Osteoblast (primary cell): Measurements from ENCODE around the gene R3HDM4. TPM values are rescaled to one million over a fixed set of nuclear protein-coding genes. Genes with fewer than 3 reads are reported as not detected.

Source experiments
- DNase-seq: peaks from one replicate; pipeline ENCODE4 v3.0.0; 2011; ENCODE audit warnings: low spot score, mixed read lengths; ENCODE audit not compliant: insufficient read length; ENCODE audit errors: missing footprints
- H2AFZ ChIP-seq: 2 replicates; pipeline ENCODE4 v1.6.0; 2011; ENCODE audit warnings: mild to moderate bottlenecking, low read length
- H3K27ac ChIP-seq: 2 replicates; pipeline ENCODE4 v1.5.1; 2011; ENCODE audit warnings: mild to moderate bottlenecking, low read depth, low read length, moderate library complexity
- H3K27me3 ChIP-seq: 2 replicates; pipeline ENCODE4 v1.6.0; 2012; ENCODE audit warnings: mild to moderate bottlenecking, control low read depth, inconsistent platforms, low read length, moderate library complexity; ENCODE audit not compliant: insufficient read depth
- H3K36me3 ChIP-seq: 2 replicates; pipeline ENCODE4 v1.5.1; 2011; ENCODE audit warnings: mild to moderate bottlenecking, low read length, control low read depth, moderate library complexity; ENCODE audit not compliant: insufficient read depth
- H3K4me1 ChIP-seq: 2 replicates; pipeline ENCODE4 v1.5.1; 2011; ENCODE audit warnings: mild to moderate bottlenecking, low read length, control low read depth, moderate library complexity; ENCODE audit not compliant: insufficient read depth
- H3K4me2 ChIP-seq: 2 replicates; pipeline ENCODE4 v1.6.0; 2011; ENCODE audit warnings: mild to moderate bottlenecking, low read length; ENCODE audit not compliant: insufficient read depth
- H3K4me3 ChIP-seq: fragments of 200-600 bp; sonication (generic); 3 replicates; pipeline ENCODE4 v1.5.1; 2012; ENCODE audit warnings: mild to moderate bottlenecking, low read length, inconsistent platforms; ENCODE audit not compliant: insufficient read depth
- H3K79me2 ChIP-seq: 2 replicates; pipeline ENCODE4 v1.6.0; 2012; ENCODE audit warnings: mild to moderate bottlenecking, low read length, control low read depth, inconsistent platforms; ENCODE audit not compliant: insufficient read depth
- H3K9me3 ChIP-seq: 2 replicates; pipeline ENCODE4 v1.5.1; 2011; ENCODE audit warnings: low read depth, low read length, control low read depth
- H4K20me1 ChIP-seq: 2 replicates; pipeline ENCODE4 v1.6.0; 2012; ENCODE audit warnings: mild to moderate bottlenecking, low read length, control low read depth; ENCODE audit not compliant: insufficient read depth
- total RNA-seq: library from RNA; depleted of rRNA; stranded (reverse); fragments of >200 nt; gene quantifications from 2 replicates; pipeline ENCODE4 v1.2.3, GENCODE V29; 2012
- TF ChIP-seq, protein P1 (sequence below): IDR thresholded peaks from 2 replicates; pipeline ENCODE4 v1.5.1; 2011; ENCODE audit warnings: mild to moderate bottlenecking, low read depth, low read length, moderate library complexity; ENCODE audit errors: extremely low read depth

Gene R3HDM4
- total RNA-seq, 1 donor: 31.1 TPM

GRCh38 chr19:952680-953444 is 39.8 kb upstream of the R3HDM4 start:
- Histone ChIP-seq H3K27ac (no peak overlapping the region), H3K79me2 (peaks cover 29% of the 10 kb centered on the region), H3K4me2 (no peak overlapping the region), H3K9me3 (no peaks in the 10 kb centered on the region), H3K4me1 (peaks cover 14% of the 10 kb centered on the region), H4K20me1 (no peaks in the 10 kb centered on the region), H2AFZ (no peak overlapping the region), H3K4me3 (no peak overlapping the region), H3K27me3 (no peaks in the 10 kb centered on the region), H3K36me3 (no peaks in the 10 kb centered on the region)
- TF ChIP-seq, protein P1, sequence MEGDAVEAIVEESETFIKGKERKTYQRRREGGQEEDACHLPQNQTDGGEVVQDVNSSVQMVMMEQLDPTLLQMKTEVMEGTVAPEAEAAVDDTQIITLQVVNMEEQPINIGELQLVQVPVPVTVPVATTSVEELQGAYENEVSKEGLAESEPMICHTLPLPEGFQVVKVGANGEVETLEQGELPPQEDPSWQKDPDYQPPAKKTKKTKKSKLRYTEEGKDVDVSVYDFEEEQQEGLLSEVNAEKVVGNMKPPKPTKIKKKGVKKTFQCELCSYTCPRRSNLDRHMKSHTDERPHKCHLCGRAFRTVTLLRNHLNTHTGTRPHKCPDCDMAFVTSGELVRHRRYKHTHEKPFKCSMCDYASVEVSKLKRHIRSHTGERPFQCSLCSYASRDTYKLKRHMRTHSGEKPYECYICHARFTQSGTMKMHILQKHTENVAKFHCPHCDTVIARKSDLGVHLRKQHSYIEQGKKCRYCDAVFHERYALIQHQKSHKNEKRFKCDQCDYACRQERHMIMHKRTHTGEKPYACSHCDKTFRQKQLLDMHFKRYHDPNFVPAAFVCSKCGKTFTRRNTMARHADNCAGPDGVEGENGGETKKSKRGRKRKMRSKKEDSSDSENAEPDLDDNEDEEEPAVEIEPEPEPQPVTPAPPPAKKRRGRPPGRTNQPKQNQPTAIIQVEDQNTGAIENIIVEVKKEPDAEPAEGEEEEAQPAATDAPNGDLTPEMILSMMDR: no peak
- no peak for DNase-seq

- Histone ChIP-seq H3K4me3 (no peak overlapping the region), H3K9me3 (no peaks in the 10 kb centered on the region), H3K79me2 (peaks cover 30% of the 10 kb centered on the region), H4K20me1 (no peaks in the 10 kb centered on the region), H3K27ac (peak overlapping the region; percentile 74), H2AFZ (no peak overlapping the region), H3K4me1 (peaks cover 12% of the 10 kb centered on the region), H3K36me3 (no peaks in the 10 kb centered on the region), H3K4me2 (no peak overlapping the region), H3K27me3 (no peaks in the 10 kb centered on the region)
- no peak for DNase-seq
- TF ChIP-seq, protein P1: no peak
Observed at GRCh38 chr19:952049-952679, 39.1 kb upstream of the R3HDM4 start.

GRCh38 chr19:950352-951066 is 37.5 kb upstream of the R3HDM4 start:
- DNase-seq: no peak
- Histone ChIP-seq H3K4me2 (no peak overlapping the region), H3K27me3 (no peaks in the 10 kb centered on the region), H3K79me2 (peaks cover 20% of the 10 kb centered on the region), H3K4me3 (no peak overlapping the region), H3K27ac (no peak overlapping the region), H3K9me3 (no peaks in the 10 kb centered on the region), H2AFZ (no peak overlapping the region), H4K20me1 (peaks cover 4% of the 10 kb centered on the region), H3K4me1 (peaks cover 6% of the 10 kb centered on the region), H3K36me3 (no peaks in the 10 kb centered on the region)
- TF ChIP-seq, protein P1: no peak
